ENCODE measurements around the gene SLC7A1.

DNA sequence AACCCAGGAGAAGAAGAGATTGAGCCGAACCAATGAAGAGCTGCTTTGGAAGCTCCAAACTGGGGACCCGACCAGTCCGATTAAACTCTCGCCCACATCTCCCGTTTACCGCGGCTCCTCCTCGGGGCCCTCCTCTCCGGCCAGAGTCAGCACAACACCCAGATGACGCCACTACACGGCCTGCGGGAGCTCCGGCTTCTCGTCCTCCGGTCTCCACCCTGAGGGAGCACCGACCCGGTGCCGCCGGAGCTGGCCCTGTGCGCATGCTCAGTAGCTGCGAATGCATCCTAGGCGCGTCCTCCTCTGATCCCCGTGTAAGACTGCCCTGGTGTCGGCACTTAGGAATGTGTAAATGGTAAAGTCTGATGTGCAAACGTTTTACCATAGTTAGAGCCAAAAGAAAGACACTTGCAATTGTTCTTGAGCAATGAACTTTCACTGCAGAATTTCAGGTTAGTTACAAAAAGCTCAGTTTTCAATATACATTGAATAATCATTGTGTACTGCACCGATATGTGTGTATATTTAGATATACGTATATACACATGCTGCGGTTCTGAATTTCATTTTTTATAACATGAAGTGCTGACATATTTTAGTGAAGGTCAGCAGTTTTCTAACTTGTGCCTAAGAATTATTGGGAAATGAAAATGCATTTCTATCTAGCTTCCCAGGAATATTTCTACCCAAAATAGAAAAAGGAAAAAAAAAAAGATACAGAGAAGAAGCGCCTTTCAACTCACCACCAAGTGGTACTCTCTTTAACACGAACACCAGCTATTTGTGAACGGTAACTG, 92.2 kb downstream of the SLC7A1 start:
- TF ChIP-seq POLR2A (IDR thresholded peaks at IDR 0.05): no peak
- no peak for TF ChIP-seq CTCF (IDR thresholded peaks at IDR 0.05)
- no peak for TF ChIP-seq POLR2AphosphoS5 (IDR thresholded peaks at IDR 0.05)

Data from suprapubic skin (tissue), 4 donors.